DMS153 treated with DMSO at 0.1 percent for 48 hours (cell line): ENCODE data around the gene DCST1.

Experiments
- DNase-seq: peaks from one replicate; lab custom pipeline; 2025; ENCODE audit not compliant: unreplicated experiment; lab: John Stamatoyannopoulos, UW

Gene DCST1

DNA sequence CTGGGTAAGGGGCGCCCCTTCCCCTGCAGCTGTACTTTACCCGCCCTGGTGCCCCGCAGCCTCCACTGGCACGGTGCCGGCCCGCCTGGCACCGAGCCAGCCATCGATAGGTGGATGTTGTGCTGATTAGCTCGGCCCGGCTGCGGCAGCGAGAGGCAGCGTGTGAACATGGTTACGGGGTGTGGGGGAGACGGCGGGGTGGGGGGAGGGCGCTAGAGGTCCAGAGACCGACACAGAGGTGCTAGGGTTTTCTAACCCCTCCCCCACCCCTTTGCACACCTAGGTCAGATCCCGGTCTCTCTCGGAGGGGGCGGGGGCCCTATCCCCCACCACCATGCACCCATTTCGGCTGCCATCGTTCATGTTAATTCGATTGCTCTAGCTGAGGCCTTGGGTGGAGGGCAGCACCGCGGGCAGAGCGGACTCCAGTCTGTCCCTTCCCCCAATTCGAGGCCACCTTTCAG lies 36.6 kb downstream of the DCST1 start:
- no peak for DNase-seq

DNA sequence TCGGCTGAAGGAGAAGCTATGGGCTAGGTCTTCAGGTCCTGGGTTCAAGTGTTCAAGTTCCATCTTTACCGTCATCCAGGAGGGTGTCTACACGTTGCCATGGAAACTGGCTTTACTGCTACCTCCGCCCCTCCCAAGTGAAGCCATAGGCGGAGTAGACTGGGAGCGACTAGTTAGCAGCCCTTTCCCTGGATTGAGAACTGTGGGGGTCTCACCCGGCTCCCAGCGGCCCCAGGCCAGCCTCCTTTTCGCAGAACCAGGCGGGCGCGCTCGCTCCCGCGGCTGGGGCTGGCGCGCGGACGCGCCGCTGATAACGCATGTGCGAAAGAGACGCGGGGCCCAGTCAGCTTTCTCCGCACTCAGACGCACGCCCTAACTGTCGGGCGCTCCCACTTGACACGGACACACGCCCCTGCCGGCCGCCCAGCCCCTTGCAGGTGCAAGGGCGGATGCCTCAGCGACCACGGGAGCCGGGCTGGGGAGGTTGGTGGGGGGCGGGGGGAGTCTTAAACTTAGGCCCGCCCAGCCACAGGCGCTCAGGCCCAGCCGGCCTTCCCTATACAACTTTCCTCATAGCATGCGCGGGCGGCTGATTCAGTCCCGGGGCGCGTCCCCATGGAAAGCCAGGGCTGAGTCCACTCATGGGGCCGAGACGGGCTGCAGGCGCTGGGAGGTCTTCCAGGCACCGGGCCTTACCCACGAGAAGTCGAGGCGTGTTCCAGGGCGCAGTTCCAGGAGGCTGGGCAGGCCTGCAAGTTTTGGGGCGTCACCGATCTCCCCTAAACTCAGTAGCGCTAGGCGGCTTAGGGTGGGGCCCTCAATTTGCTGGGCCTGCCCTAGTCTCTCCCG lies 37.3 kb downstream of the DCST1 start:
- peak; percentile 70 for DNase-seq

DNA sequence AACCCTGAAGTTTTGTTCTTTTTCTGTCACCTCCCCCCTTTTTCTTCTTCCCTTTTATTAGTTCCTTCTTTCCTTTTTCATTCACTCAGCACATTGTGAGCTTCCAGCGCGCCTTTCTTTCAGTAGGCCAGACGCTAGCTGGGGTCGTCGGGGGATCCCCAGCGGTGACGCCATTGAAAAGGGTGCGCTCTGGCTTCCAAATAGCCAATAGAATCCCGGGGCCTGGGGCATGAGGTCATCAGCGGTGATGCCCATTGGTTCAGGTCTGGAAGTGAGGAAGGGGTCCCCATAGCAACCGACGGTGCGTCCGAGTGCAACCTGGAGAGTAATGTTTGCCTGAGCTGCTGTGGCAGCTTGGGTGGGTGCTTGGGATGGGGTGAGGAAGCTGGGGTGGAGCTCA lies 38.1 kb downstream of the DCST1 start:
- peak; percentile 73 for DNase-seq

DNA sequence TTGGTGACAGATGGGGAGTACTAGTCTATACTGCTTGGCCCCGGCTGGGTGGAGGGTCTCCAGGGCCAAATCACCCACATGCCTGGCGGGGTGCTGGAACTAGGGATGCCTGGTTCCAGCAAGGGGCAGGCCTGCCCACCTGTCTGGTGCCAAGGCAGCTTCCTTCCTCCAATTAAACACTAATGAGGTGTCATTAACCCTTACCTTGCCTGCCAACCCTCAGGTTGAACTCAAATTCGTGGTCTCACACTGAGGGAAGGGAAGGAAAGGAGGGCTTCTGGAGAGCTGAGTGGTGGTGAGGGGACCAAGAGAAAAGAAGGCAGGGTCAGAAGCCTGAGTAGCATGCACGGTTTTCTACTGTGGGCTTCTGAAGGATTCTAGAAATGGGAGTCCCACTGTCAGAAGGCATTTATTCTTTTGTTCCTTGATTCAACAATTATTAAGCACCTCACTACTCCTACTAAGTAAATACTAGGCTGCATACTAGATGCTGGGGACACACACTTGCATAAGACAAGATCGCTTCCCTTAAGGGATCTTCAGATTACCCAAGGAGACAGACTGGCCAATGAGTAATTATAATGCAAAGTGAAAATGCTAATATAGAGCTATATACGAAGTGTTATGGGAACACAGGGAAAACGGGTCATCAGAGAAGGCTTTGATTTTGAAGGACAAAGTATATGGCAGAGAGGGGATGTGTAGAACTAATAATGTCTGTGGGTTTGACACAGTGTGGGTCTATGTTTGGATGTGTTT lies 39.1 kb downstream of the DCST1 start:
- DNase-seq: no peak

DNA sequence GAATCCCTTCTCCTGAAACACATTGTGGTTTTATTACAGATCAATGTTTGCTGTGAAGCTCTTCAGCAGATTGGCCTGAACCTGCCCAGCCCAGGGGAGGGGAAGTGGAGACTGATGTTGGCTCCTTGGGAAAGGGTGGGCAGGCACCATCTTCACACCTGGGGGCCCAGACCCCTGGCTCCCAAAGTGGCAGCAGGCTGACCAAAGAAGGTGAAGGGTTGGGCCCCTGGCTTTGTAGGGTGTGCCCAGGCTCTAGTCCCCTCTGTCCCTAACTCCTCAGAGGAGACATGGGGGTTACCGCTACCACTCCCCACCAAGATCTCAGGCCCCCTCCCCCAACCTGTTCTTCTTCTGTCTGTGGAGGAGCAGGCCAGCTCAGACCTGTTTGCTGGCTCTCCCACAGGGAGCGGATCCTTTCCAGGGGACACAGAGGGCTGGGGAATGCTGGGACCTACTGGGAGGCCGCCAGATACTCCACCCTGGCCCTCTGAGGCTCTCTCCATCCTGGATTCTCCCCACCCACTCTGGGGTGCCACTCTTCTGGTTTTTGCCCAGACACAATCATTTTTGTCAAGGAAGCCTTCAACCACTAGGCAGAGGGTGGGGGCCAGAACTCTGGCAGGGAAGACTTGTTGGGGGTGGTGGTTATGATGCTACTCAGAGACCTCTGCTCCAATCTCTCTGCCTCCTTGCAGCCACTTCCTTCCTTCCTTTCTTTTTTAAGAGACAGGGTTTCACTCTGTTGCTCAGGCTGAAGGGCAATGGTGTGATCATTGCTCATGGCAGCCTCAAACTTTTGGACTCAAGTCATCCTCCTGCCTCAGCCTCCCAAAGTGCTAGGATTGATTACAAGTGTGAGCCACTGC lies 40.0 kb downstream of the DCST1 start:
- no peak for DNase-seq

DNA sequence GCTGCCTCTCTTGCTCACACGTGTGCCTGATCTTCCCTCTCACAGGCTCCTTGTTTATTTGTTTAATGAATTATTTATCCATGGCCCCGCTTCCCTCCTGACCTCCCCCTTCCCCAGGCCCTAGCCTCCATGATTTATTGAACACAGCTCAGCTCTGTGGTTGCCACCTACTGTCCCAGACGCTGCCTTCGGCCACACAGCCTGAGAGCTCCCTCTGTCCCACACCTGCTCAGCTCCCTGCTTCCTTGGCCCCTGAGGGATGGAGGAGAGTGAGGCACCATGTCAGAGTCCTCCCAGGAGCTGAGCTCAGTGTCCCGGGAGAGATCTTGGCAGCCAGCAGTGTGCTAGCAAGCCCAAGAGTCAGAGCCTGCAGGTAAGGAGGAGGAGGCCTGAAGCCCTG lies 41.9 kb downstream of the DCST1 start:
- DNase-seq: peak; percentile 80

DNA sequence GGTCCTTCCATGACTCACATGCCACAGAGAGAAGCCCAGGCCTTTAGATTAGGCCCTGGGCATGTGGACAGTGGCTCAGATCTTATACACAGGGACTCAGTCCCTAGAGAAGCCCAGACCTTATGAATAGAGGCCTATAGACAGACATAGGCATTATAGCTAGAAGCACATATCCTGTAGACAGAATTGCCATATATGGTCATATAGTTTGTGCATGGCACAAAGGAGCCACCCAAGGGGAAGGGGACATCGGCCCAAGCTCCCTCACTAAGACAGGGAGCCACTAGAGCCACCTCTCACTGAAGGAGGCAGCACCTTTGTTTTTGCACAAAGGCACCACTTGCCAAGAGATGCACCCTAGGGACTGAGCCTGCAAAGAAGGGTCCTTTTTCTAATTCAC lies 42.7 kb downstream of the DCST1 start:
- DNase-seq: no peak

DNA sequence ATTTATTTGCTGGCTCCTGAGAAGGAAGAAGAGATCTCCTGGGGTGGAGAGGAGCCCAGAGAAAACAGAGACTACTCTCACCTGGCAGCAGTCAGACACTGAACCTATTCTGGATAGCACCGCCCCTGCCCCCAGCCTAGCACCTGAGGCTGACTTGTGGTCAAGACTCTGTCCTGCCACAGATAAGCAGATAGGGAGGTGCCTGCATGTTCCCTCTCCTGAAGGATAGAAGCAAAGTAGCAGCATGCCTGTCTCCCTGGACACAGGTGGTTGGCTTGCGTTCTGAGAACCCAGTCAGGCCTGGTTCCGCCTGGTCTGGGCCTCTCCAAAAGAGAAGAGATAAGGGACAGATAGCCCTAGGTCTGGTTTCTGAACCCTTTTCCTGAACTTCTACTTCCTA lies 43.7 kb downstream of the DCST1 start:
- no peak for DNase-seq

DNA sequence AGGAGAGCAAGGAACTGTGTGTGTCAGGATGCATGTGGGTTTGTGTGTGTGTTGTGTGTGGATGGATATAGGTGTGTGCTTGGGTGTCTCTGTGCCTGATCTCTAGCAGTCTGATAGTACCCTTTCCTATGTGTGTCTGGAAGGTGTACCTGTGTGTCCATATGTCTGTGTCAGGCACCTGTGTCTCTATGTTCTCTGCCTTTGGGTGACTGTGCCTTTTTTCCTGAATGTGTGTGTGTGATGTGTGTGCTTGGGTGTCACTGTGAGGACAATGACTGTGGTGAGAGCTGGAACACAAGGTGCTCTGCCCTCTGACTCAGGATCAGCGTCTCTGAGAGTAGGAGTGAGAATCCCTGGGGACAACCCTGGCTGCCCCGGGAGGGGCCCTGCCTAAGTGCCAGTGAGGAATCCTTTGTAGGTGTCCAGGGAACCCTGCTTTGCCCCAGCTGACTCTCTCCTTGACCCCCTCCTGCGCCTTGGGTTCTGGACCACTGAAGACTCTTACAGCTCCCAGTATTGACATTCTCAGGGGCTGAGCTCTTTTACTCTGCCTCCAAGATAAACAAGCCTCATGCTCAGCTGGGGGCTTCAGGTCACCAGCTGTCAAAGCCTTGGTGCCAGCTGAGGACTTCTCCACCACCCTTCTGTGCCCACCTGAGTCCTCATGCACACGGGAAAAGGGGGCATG lies 44.3 kb downstream of the DCST1 start:
- no peak for DNase-seq

DNA sequence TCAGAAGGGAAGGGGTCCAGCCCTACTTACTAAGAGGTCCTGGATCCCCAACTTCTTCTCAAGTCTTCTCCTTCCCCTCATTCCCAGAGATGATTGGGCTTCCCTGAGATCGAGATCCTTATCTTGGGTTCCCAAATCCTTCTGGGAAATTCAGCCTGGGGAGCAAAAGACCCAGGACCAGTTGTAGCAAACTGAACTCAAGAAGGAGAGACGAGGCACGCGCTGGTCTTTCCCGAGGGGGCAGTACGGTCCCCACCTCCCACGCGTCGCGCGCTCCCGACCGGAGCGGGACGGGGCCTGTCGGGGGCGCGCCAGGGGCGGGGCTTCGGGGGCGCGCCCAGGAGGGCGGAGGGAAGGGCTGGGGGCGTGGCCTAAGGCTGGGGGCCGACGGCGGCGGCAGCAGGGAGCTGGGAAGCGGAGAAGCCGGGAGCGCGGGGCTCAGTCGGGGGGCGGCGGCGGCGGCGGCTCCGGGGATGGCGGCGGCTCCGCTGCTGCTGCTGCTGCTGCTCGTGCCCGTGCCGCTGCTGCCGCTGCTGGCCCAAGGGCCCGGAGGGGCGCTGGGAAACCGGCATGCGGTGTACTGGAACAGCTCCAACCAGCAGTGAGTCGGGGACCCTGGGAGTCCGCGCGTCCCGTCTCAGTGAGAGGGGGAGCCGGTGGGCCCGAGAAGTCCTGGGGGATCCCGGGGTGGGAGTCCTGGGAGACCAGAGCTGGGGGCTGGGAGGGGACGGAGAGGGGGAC lies 45.0 kb downstream of the DCST1 start, which contains the start of gene EFNA3:
Gene EFNA3, plus strand, starts transcription at position 369 of the 741 bp plus-strand sequence. Its CDS starts 105 bp downstream, at position 474.
- DNase-seq: no peak

DNA sequence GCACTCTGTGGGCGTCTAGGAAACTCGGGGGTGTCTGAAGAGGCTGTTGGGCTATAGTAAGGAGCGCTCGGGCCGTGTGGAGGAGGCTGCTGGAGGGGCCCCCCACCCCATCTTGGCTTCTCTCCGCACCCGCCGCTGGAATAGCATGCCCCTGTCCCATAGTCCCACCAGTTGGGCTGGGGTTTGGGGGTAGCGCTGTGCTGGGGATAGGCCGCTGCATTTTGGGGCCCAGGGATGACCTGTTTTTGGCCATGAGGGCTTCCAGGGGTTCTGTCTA lies 45.5 kb downstream of the DCST1 start:
- no peak for DNase-seq

DNA sequence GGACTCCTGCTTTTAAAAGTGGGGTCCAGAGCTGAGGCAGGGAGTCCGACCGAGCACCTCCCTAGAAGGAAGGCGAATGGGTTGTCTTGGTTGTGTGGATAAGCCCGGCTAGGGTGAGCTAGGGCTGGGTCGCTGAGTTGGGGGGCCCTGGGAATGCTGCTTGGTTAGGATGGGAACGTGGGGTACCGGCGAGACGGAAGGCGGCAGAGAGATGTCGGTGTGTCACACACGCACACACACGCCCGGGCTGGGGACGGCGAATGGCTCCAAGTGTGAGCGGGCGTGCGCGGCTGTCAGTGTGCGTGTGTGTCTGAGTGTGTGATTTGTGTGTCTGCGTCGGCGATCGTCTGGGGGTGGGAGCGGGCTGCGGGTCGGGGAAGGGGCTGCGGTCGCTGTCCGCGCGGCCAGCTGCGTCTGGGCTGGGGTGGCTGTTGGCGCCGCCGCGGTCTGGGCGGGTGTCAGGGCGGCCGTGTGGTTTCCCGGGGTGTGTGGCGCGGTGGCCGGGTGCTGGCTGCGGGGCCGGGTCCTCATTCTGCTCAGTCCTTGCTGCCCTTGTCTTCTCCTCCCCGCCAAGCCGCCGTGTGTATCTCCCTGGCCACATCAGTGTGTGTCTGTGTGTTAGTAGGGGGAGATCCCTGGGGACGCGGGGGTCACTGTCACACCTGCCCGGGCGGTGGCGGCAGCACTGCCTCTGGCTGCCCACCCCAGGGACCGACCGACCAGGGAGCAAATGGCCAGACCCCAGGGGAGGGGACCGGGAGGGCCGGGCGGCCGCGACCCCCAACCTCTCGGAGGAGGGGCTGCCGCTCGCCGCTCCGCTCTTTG lies 46.1 kb downstream of the DCST1 start:
- DNase-seq: no peak

DNA sequence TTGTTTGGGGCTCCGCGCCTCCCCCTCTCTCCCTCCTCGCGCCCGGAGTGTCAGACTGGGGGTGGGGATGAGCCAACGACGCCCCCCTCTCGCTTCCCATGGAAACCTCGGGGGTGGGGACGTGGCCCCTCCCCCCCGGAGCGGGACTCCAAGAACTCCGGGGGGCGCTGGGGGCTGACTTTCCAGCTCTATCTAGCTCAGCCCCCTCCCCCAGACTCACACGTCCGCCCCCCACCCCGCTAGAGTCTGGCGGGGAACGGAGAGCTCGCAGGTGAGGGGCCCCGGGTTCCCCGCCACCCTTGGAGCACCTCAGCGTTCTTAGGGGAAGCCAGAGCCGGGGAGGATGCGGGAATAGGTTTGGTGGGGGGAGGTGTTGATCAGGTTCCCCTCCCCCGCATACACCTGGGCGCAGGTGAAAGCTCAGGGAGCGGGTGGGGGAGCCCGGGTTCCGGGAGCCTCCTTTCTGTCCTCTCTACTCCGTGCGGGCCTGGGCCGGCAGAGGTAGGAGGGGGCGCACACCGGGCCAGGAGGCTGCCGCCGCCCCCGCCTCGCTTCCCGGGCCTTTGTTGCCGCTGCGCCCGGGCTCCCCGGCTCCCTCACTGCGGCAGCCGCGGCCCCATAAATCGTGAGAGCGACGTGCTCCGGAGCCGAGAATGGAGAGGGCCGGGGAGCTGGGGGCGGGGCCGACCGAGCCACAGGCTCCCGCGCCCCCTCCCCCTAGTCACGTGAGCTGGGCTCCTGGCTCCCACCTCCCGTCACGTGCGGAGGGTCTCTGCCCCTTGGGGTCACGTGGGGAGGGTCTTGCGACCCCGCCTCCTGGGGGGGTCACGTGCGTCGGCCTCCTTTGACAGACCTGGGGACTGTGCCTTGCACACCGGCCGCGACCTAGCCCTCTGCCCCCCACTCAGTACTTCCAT lies 46.9 kb downstream of the DCST1 start:
- DNase-seq: no peak

DNA sequence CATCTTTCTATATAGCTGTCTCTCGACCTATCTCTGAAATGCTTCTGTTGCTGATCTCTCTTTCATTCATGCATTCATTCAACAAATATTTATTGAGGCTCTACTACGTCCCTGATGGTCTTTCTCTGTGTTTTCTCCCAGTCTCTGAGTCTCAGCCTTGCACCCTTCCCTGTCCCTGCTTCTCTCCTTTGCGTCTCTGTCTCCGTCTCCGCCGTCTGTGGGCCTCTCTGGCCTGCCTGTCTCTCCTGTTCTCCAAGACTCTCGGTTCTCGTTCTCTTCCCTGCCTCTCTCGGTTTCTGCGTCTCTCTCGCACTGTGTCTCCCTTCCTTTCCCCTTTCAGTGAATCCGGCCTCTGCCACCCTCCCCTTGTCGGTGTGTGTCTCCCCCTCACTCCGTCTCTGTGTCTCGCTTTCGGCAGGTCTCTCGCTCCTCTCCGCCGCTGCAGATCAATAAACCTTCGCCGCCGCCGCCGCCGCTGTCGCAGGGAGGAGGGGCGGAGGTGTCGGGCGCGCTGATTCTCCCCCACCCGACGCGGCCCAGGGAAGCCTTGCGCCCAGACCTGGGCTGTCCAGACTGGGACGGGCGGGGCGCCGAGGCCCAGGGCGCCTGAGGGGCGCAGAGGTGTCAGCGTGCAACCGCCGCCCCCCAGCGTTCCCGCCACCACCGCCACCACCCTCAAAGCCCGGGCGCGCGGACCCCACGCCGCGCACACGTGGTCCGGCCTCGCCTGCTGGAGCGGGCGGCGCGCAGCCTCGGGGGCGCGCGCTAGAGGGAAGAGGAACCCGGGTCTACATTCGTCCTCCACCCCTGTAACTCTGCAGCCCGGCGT lies 48.1 kb downstream of the DCST1 start:
- no peak for DNase-seq

DNA sequence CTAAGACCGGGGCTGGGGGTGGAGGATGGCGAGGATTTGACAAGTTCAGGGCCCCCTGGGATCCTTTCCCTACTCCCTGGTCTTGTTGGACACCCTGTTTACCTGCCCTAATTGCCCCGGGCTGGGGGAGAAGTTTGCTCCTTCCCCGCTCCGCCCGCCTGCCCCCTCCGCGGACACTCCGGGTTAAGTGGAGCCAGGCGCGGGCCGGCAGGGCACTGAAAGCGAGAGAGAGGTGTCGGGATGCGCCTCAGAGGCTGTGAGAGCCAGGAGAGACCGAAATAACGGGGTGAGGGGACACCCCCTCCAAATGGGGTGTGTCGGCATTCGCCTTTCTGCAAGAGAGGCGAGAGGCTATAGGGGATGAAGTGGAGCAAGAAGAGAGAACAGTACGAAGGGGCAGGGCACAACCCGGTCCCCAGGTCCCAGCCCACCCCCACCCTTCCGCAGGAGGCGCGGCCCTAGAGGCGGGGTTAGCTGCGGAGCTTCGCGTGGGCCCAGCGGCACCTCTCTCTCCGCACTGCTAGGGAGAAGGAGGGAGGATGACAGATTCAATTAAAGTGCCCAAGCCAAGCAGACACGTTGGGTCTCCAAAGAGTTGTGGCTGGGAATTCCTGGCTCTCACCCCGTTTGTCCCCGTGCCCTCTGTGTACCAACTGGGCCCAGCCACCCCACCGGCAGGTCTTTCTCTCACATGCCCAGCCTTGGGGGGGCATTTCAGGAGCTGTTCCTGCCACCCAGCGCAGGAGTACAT lies 48.9 kb downstream of the DCST1 start:
- no peak for DNase-seq

DNA sequence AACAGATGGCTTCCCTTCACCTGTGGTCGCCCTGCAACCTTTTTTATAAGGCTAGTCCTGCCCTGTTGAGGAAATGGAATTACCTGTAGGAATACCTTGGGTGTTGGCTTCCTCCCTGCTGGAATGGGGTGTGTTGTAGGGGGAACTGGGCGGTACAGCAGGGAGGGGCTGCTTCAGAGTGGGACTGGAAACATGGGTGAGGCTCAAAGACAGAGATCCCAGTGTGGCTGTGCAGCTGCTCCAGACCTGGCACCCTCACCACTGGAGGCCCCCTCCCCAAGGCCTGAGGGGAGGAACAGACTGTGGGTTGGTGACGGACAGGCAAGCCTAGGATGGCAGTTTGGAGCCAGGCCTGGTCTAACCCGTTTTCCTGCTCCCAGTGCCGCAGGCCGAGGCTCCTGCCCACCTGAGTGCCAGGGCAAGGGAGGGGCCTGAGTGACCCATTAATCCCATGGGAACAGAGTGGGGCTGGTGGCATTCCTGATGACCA lies 49.5 kb downstream of the DCST1 start:
- DNase-seq: no peak
